HepG2 (cell line): ENCODE measurements around the gene ITGB5. TPM values are rescaled to one million over a fixed set of nuclear protein-coding genes. Genes with fewer than 3 reads are reported as not detected.

Source experiments
- ATAC-seq: fragments of 200-7000 bp; cut with Tn5 transposase; 3 replicates; pipeline ENCODE4 v1.9.1; 2020; ENCODE audit warnings: mild to moderate bottlenecking, moderate library complexity
- BruUV-seq: library from RNA; stranded (reverse); fragments of 400-500 nt; replicated peaks from 2 replicates; lab custom pipeline; 2021; lab: Mats Ljungman, UMichigan
- CTCF ChIA-PET: fragments of 300-600 bp; formaldehyde crosslinking; extraction: SDS; loops from one replicate; lab custom pipeline; 2021; ENCODE audit warnings: low total read pairs, inconsistent platforms, low intra/inter-chr PET ratio; lab: Yijun Ruan, JAX
- POLR2A ChIA-PET: fragments of 350-600 bp; sonication (Branson Sonifier 250); formaldehyde crosslinking; loops from one replicate; lab custom pipeline; 2020; ENCODE audit warnings: antibody characterized with exemption, inconsistent platforms; lab: Yijun Ruan, JAX
- DNase-seq: peaks from one replicate; pipeline ENCODE4 v3.0.0-alpha.2; 2015; ENCODE audit warnings: low spot score
- FAIRE-seq: peaks from 3 replicates; lab custom pipeline; 2011; peaks lifted over from hg19 to GRCh38; lab: Jason Lieb, UNC
- H2AFZ ChIP-seq: one replicate; pipeline ENCODE4 v1.6.1; 2011; ENCODE audit warnings: low read length, inconsistent platforms
- H3K27ac ChIP-seq: fragments of 300-600 bp; 3 replicates; pipeline ENCODE4 v1.8.0; 2011; ENCODE audit warnings: mixed run types, mild to moderate bottlenecking, mixed read lengths, low read length, inconsistent platforms; ENCODE audit not compliant: insufficient read depth; ENCODE audit errors: extremely low read length
- H3K27me3 ChIP-seq, 2 experiments: fragments of 200-600 bp in 1 of 2; 2 replicates in 1 of 2; 3 replicates in 1 of 2; pipeline versions ENCODE4 v1.6.0 to v1.8.0; 2011; ENCODE audit warnings: low read length in 2 of 2, mild to moderate bottlenecking in 2 of 2, moderate library complexity in 2 of 2, inconsistent platforms in 1 of 2; ENCODE audit not compliant: insufficient read depth in 2 of 2, control insufficient read depth in 1 of 2
- H3K36me3 ChIP-seq, 2 experiments: fragments of 200-600 bp in 1 of 2; replicated peaks in 1 of 2; 2 replicates in 1 of 2; 3 replicates in 1 of 2; pipeline versions ENCODE4 v1.5.1 to v1.8.0; 2011; ENCODE audit warnings: low read length in 2 of 2, inconsistent platforms in 1 of 2; ENCODE audit not compliant: insufficient read depth in 2 of 2, control insufficient read depth in 1 of 2
- H3K4me1 ChIP-seq: 2 replicates; pipeline ENCODE4 v1.5.1; 2012; ENCODE audit warnings: low read length, inconsistent platforms; ENCODE audit not compliant: insufficient read depth
- H3K4me2 ChIP-seq: 2 replicates; pipeline ENCODE4 v1.6.0; 2011; ENCODE audit warnings: low read depth, low read length, inconsistent platforms
- H3K4me3 ChIP-seq, 3 experiments: fragments of 200-600 bp in 1 of 3; sonication (generic), shearing (Covaris generic) in 1 of 3; replicated peaks in 1 of 3; 2 replicates each; pipeline ENCODE4 v1.5.1; 2011 to 2016; ENCODE audit warnings: low read length in 3 of 3, inconsistent platforms in 2 of 3, low read depth in 2 of 3, mild to moderate bottlenecking in 2 of 3, control low read depth in 1 of 3, mixed read lengths in 1 of 3; ENCODE audit not compliant: insufficient read depth in 1 of 3
- H3K79me2 ChIP-seq: one replicate; pipeline ENCODE4 v1.6.1; 2011; ENCODE audit warnings: low read length, inconsistent platforms; ENCODE audit not compliant: insufficient read depth
- H3K9ac ChIP-seq: 2 replicates; pipeline ENCODE4 v1.6.0; 2011; ENCODE audit warnings: mild to moderate bottlenecking, low read depth, low read length, inconsistent platforms; ENCODE audit not compliant: insufficient read depth
- H3K9me3 ChIP-seq: 2 replicates; pipeline ENCODE4 v1.5.1; 2012; ENCODE audit warnings: mild to moderate bottlenecking, low read length
- H4K20me1 ChIP-seq: 2 replicates; pipeline ENCODE4 v1.6.0; 2011; ENCODE audit warnings: inconsistent platforms, mild to moderate bottlenecking, low read length, moderate library complexity; ENCODE audit not compliant: insufficient read depth
- CEBPG ChIP-seq: IDR thresholded peaks from 2 replicates; pipeline ENCODE4 v1.6.1; 2016
- TARDBP ChIP-seq: sonication (generic); formaldehyde crosslinking; IDR thresholded peaks from 2 replicates; pipeline ENCODE4 v1.8.0; 2022; ENCODE audit warnings: mild to moderate bottlenecking, missing genetic modification reagents
- ZNF264 ChIP-seq: sonication (generic); formaldehyde crosslinking; IDR thresholded peaks from 2 replicates; pipeline ENCODE4 v1.4.0; 2020; ENCODE audit warnings: missing genetic modification reagents
- ZNF33B ChIP-seq: sonication (generic); formaldehyde crosslinking; IDR thresholded peaks from 2 replicates; pipeline ENCODE4 v1.5.1; 2020; ENCODE audit warnings: mild to moderate bottlenecking, missing genetic modification reagents
- ZNF780A ChIP-seq: sonication (generic); formaldehyde crosslinking; IDR thresholded peaks from 2 replicates; pipeline ENCODE4 v1.8.0; 2022; ENCODE audit warnings: mild to moderate bottlenecking, missing genetic modification reagents, moderate library complexity
- WGBS: methylation state at CpG from one replicate; pipeline ENCODE4 v1.1.6; 2017; ENCODE audit warnings: low lambda C conversion rate; 5-methylcytosine and 5-hydroxymethylcytosine counted together
- in situ Hi-C: cut with HindIII; loops from 2 replicates; pipeline ENCODE4 v1.10.0; 2017; ENCODE audit warnings: low pct_unique_long_range_greater_than_20kb; ENCODE audit not compliant: extremely low pct_ligation_motif_present
- intact Hi-C: fragments of 100-400 bp; cut with micrococcal nuclease; formaldehyde crosslinking; loops from one replicate; pipeline ENCODE4 v1.10.0; 2022; ENCODE audit not compliant: unreplicated experiment
- polyA plus RNA-seq, 8 experiments: library from polyadenylated mRNA; depleted of rRNA in 3 of 8; stranded (reverse) in 7 of 8; unstranded in 1 of 8; fragments of >200 nt; fragmentation: Illumina TruSeq in 4 of 8; extraction: Trizol in 4 of 8; gene quantifications; 2 replicates each; pipeline versions ENCODE4 v1.2.1 to v1.2.3, GENCODE V29; 2011 to 2016; ENCODE audit warnings: low read depth in 4 of 8, missing spikeins in 1 of 8, mixed read lengths in 1 of 8; ENCODE audit not compliant: insufficient read depth in 1 of 8
- total RNA-seq, 5 experiments: library from RNA; depleted of rRNA; stranded (reverse); fragments of >200 nt; fragmentation: Illumina TruSeq; extraction: Trizol; gene quantifications; 2 replicates each; pipeline ENCODE4 v1.2.3, GENCODE V29; 2016; ENCODE audit warnings: low read depth in 1 of 5
- TF ChIP-seq, protein P1 (sequence below): sonication (generic); formaldehyde crosslinking; IDR thresholded peaks from 2 replicates; pipeline ENCODE4 v1.8.1; 2022; ENCODE audit warnings: mild to moderate bottlenecking, missing genetic modification reagents
- TF ChIP-seq, protein P2 (sequence below): sonication (generic); formaldehyde crosslinking; IDR thresholded peaks from 2 replicates; pipeline ENCODE4 v1.5.1; 2020; ENCODE audit warnings: missing genetic modification reagents, mild to moderate bottlenecking, borderline replicate concordance
- TF ChIP-seq, protein P3 (sequence below): IDR thresholded peaks from 2 replicates; pipeline ENCODE4 v1.6.1; 2016; ENCODE audit warnings: missing compliant biosample characterization, missing genetic modification reagents, borderline replicate concordance
- TF ChIP-seq, protein P4 (sequence below): sonication (generic); formaldehyde crosslinking; conservative IDR thresholded peaks from 2 replicates; pipeline ENCODE4 v1.4.0; 2020; ENCODE audit warnings: missing genetic modification reagents

Gene ITGB5
- total and polyA plus RNA-seq, 2 of the 13 experiments (the other 11 are each of a cell fraction or from before 2014, with no cell fraction given): 74.1 to 343 TPM

DNA sequence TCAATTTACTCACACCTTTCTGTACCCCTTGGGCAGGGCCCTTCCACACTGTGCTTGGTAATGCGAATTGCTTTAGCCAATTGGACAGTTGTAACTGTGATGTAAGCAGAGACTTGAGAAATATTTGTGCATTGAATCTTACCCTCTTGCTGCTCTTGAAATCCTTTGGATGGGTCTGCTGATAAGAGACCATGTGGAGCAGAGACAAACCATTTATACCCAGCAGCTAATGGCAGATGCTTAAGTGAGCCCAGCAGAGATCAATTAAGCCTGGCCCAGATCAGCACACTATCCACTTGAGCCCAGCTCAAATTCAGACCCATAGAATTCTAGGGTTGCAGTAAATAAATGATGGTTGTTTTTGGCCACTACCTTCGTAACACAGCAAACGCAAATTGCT, 28.1 kb upstream of the ITGB5 start:
- in situ Hi-C loops: no loop called here
- BruUV-seq: no TSS peak
- Histone ChIP-seq H3K9me3 (no peaks in the 10 kb centered on the region), H2AFZ (no peak overlapping the region), H3K79me2 (no peaks in the 10 kb centered on the region), H3K4me1 (peaks cover 6% of the 10 kb centered on the region), H4K20me1 (no peaks in the 10 kb centered on the region), H3K27ac (no peak overlapping the region), H3K27me3 (peaks cover 0 to 7% of the 10 kb centered on the region in 2 experiments; a peak in 2 of 5 replicates), H3K4me3 (no peak overlapping the region), H3K9ac (no peak overlapping the region), H3K36me3 (no peaks in the 10 kb centered on the region), H3K4me2 (no peak overlapping the region)
- 80% methylated on average over 2 of the region's 3 CpGs for whole genome bisulfite sequencing
- FAIRE-seq (no peak), DNase-seq (no peak), ATAC-seq (no peak)
- intact Hi-C loops: no loop called here
- TF ChIP-seq, protein P1, sequence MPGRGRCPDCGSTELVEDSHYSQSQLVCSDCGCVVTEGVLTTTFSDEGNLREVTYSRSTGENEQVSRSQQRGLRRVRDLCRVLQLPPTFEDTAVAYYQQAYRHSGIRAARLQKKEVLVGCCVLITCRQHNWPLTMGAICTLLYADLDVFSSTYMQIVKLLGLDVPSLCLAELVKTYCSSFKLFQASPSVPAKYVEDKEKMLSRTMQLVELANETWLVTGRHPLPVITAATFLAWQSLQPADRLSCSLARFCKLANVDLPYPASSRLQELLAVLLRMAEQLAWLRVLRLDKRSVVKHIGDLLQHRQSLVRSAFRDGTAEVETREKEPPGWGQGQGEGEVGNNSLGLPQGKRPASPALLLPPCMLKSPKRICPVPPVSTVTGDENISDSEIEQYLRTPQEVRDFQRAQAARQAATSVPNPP: no peak
- TF ChIP-seq, protein P2, sequence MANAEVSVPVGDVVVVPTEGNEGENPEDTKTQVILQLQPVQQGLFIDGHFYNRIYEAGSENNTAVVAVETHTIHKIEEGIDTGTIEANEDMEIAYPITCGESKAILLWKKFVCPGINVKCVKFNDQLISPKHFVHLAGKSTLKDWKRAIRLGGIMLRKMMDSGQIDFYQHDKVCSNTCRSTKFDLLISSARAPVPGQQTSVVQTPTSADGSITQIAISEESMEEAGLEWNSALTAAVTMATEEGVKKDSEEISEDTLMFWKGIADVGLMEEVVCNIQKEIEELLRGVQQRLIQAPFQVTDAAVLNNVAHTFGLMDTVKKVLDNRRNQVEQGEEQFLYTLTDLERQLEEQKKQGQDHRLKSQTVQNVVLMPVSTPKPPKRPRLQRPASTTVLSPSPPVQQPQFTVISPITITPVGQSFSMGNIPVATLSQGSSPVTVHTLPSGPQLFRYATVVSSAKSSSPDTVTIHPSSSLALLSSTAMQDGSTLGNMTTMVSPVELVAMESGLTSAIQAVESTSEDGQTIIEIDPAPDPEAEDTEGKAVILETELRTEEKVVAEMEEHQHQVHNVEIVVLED: no peak
- TF ChIP-seq ZNF264: no peak
- ChIA-PET CTCF (no interaction called here), POLR2A (no interaction called here)

DNA sequence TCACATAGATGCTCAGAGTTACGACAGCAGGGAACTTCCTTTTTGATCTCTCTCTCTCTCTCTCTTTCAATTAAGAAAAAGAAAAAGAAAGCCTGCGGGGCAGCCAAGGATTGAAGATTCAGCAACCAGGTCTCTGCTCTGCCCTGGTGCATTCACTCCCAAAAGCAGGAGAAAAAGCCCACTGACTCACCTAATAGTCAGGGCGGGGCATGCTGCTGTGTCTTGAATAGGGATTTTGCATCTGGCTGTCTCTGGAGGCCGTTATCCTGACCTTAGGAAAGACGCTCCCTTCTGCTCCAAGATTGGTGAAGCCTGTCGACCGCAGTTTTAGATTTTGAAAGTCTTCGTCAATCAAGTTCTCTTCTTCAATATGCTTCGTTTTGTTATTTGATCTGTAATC, 20.8 kb upstream of the ITGB5 start:
- TF ChIP-seq ZNF780A (CRISPR knock-in tag) (no peak), ZNF33B (CRISPR knock-in tag) (no peak), CEBPG (CRISPR knock-in tag) (no peak), TARDBP (CRISPR knock-in tag) (no peak)
- TF ChIP-seq, protein P3, sequence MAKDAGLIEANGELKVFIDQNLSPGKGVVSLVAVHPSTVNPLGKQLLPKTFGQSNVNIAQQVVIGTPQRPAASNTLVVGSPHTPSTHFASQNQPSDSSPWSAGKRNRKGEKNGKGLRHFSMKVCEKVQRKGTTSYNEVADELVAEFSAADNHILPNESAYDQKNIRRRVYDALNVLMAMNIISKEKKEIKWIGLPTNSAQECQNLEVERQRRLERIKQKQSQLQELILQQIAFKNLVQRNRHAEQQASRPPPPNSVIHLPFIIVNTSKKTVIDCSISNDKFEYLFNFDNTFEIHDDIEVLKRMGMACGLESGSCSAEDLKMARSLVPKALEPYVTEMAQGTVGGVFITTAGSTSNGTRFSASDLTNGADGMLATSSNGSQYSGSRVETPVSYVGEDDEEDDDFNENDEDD: no peak
- TF ChIP-seq, protein P4, sequence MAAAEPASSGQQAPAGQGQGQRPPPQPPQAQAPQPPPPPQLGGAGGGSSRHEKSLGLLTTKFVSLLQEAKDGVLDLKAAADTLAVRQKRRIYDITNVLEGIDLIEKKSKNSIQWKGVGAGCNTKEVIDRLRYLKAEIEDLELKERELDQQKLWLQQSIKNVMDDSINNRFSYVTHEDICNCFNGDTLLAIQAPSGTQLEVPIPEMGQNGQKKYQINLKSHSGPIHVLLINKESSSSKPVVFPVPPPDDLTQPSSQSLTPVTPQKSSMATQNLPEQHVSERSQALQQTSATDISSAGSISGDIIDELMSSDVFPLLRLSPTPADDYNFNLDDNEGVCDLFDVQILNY: no peak
- DNase-seq (no peak), ATAC-seq (no peak), FAIRE-seq (no peak)
- 81% methylated on average over 8 of the region's 9 CpGs for WGBS
- in situ Hi-C loops (loop anchor here (10.0 kb wide), 1 partner anchor 343 kb away; no protein-coding TSS in a partner anchor), intact Hi-C loops (no loop called here)
- H4K20me1 ChIP-seq: no peaks in the 10 kb centered on the region
- no TSS peak for BruUV-seq
- ChIA-PET POLR2A (no interaction called here), CTCF (no interaction called here)
- no peaks in the 10 kb centered on the region; a peak in 1 of 5 replicates for H3K27me3 ChIP-seq
- H3K4me2 ChIP-seq: no peak overlapping the region
- H3K79me2 ChIP-seq: no peaks in the 10 kb centered on the region
- no peaks in the 10 kb centered on the region for H3K9me3 ChIP-seq
- peaks cover 9% of the 10 kb centered on the region for H3K4me1 ChIP-seq
- H3K4me3 ChIP-seq: no peak overlapping the region
- H2AFZ ChIP-seq: no peak overlapping the region
- no peak overlapping the region for H3K9ac ChIP-seq
- no peaks in the 10 kb centered on the region for H3K36me3 ChIP-seq
- no peak overlapping the region for H3K27ac ChIP-seq
